Measurements from ENCODE around the gene METTL23. TPM values are rescaled to one million over a fixed set of nuclear protein-coding genes. Genes with fewer than 3 reads are reported as not detected.

METTL23 gene
- total and polyA plus RNA-seq, 2 experiments from 2014 or later, result 41.6 to 55.9 TPM

GRCh38 chr17:76783146-76783545 is 56.5 kb downstream of the METTL23 start:
- no peak overlapping the region for H3K27ac ChIP-seq (ENCODE audit: low read depth)
- no peaks in the 10 kb centered on the region for H3K9me2 ChIP-seq (ENCODE audit: insufficient read depth)
- no peaks in the 10 kb centered on the region for H3K36me3 ChIP-seq (ENCODE audit: insufficient read depth)
- DNase-seq (ENCODE audit: low spot score), result no peak
- ATAC-seq, result no peak
- Mint-ChIP-seq H3K9me3 (no peaks in the 10 kb centered on the region), H3K4me3 (no peak overlapping the region), H3K4me1 (no peaks in the 10 kb centered on the region), H3K27me3 (ENCODE audit: insufficient read depth, low read depth, poor library complexity) (peaks cover 3% of the 10 kb centered on the region), H3K27ac (no peak overlapping the region; the same call in 1 of the 2 replicates), H3K36me3 (ENCODE audit: low read depth) (peaks cover 5% of the 10 kb centered on the region; the same call in 2 of the 3 replicates)
- no peaks in the 10 kb centered on the region for H3K27me3 ChIP-seq (ENCODE audit: insufficient read depth)
- TF ChIP-seq ZNF114 (CRISPR knock-in tag; IDR thresholded peaks at IDR 0.05) (no peak), POLR2AphosphoS5 (IDR thresholded peaks at IDR 0.05; ENCODE audit: low read depth) (no peak)
- H3K4me3 ChIP-seq, result no peak overlapping the region
- no peak overlapping the region for H3K4me2 ChIP-seq
- no peaks in the 10 kb centered on the region for H3K4me1 ChIP-seq (ENCODE audit: insufficient read depth)
- no peak overlapping the region for H2AFZ ChIP-seq
- no peaks in the 10 kb centered on the region; the same call in 1 of the 2 replicates for H4K20me1 ChIP-seq (replicated peaks; ENCODE audit: insufficient read depth)
- no peaks in the 10 kb centered on the region for H3F3A ChIP-seq (replicated peaks; ENCODE audit: low read depth)
- no peaks in the 10 kb centered on the region for H3K79me2 ChIP-seq (replicated peaks; ENCODE audit: insufficient read depth)

MicroRNAs within 50 kb of the gene (microRNA counts, 767-probe panel; counts per million panel counts)
- microRNA hsa-miR-636, result not detected

Small RNA genes within 50 kb of the gene (microRNA-seq; reads per million reads assigned to microRNA genes)
- not detected for gene MIR636

Small RNA genes within 50 kb of the gene (small RNA-seq; reads per million reads assigned to genes)
- gene AC005837.3 (ENCODE audit: low replicate concordance), result not detected
- gene RF02271 (ENCODE audit: low replicate concordance), result not detected
- gene RNU6-97P (ENCODE audit: low replicate concordance), result not detected
- 0.37 reads per million, percentile 22 among the genes with 10 or more reads in this experiment for gene RNY4P36 (ENCODE audit: low replicate concordance)

Other genes starting within 250 kb of the METTL23 start
- gene RHBDF2, start 225.4 kb upstream of the METTL23 start, total RNA-seq (2014; rRNA removed; shearing (Covaris generic)), result 19.5 and 29.5 TPM in 2 replicates
- 9.4 and 10.5 TPM in 2 replicates for gene RHBDF2, start 225.4 kb upstream of the METTL23 start, polyA plus RNA-seq (2016; fragmentation: Nextera tagmentation; extraction: Ambion mirVana)
- 1.7 and 2.1 TPM in 2 replicates for gene CYGB, start 189.1 kb upstream of the METTL23 start, total RNA-seq (2014; rRNA removed; shearing (Covaris generic))
- gene CYGB, start 189.1 kb upstream of the METTL23 start, polyA plus RNA-seq (2016; fragmentation: Nextera tagmentation; extraction: Ambion mirVana), result 0.85 and 1.2 TPM in 2 replicates
- 0.38 and 0.50 TPM in 2 replicates for gene PRCD, start 186.8 kb upstream of the METTL23 start, total RNA-seq (2014; rRNA removed; shearing (Covaris generic))
- 1.6 and 2.5 TPM in 2 replicates for gene PRCD, start 186.8 kb upstream of the METTL23 start, polyA plus RNA-seq (2016; fragmentation: Nextera tagmentation; extraction: Ambion mirVana)
- gene ST6GALNAC2, start 141.0 kb upstream of the METTL23 start, total RNA-seq (2014; rRNA removed; shearing (Covaris generic)), result 0.31 TPM in 1 of 2 replicates, not detected in the other
- not detected in 2 replicates for gene ST6GALNAC2, start 141.0 kb upstream of the METTL23 start, polyA plus RNA-seq (2016; fragmentation: Nextera tagmentation; extraction: Ambion mirVana)
- gene ST6GALNAC1, start 83.1 kb upstream of the METTL23 start, total RNA-seq (2014; rRNA removed; shearing (Covaris generic)), result not detected in 2 replicates
- not detected in 2 replicates for gene ST6GALNAC1, start 83.1 kb upstream of the METTL23 start, polyA plus RNA-seq (2016; fragmentation: Nextera tagmentation; extraction: Ambion mirVana)
- 29.2 and 46.6 TPM in 2 replicates for gene MXRA7, start 15.9 kb upstream of the METTL23 start, total RNA-seq (2014; rRNA removed; shearing (Covaris generic))
- gene MXRA7, start 15.9 kb upstream of the METTL23 start, polyA plus RNA-seq (2016; fragmentation: Nextera tagmentation; extraction: Ambion mirVana), result 11.4 and 12.1 TPM in 2 replicates
- gene JMJD6, start 233 bp upstream of the METTL23 start, total RNA-seq (2014; rRNA removed; shearing (Covaris generic)), result 11.3 and 12.8 TPM in 2 replicates
- 11.4 and 12.7 TPM in 2 replicates for gene JMJD6, start 233 bp upstream of the METTL23 start, polyA plus RNA-seq (2016; fragmentation: Nextera tagmentation; extraction: Ambion mirVana)
- gene SRSF2, start 10.5 kb downstream of the METTL23 start, total RNA-seq (2014; rRNA removed; shearing (Covaris generic)), result 524 and 547 TPM in 2 replicates
- 305 and 317 TPM in 2 replicates for gene SRSF2, start 10.5 kb downstream of the METTL23 start, polyA plus RNA-seq (2016; fragmentation: Nextera tagmentation; extraction: Ambion mirVana)
- gene MFSD11, start 11.3 kb downstream of the METTL23 start, total RNA-seq (2014; rRNA removed; shearing (Covaris generic)), result 25.5 and 35.3 TPM in 2 replicates
- gene MFSD11, start 11.3 kb downstream of the METTL23 start, polyA plus RNA-seq (2016; fragmentation: Nextera tagmentation; extraction: Ambion mirVana), result 9.3 and 10.2 TPM in 2 replicates
- gene MGAT5B, start 141.6 kb downstream of the METTL23 start, total RNA-seq (2014; rRNA removed; shearing (Covaris generic)), result 8.2 and 10.0 TPM in 2 replicates
- gene MGAT5B, start 141.6 kb downstream of the METTL23 start, polyA plus RNA-seq (2016; fragmentation: Nextera tagmentation; extraction: Ambion mirVana), result 1.6 and 2.1 TPM in 2 replicates

All from GM23338 (cell line).